ENCODE measurements around the gene KCNK13.

DNA sequence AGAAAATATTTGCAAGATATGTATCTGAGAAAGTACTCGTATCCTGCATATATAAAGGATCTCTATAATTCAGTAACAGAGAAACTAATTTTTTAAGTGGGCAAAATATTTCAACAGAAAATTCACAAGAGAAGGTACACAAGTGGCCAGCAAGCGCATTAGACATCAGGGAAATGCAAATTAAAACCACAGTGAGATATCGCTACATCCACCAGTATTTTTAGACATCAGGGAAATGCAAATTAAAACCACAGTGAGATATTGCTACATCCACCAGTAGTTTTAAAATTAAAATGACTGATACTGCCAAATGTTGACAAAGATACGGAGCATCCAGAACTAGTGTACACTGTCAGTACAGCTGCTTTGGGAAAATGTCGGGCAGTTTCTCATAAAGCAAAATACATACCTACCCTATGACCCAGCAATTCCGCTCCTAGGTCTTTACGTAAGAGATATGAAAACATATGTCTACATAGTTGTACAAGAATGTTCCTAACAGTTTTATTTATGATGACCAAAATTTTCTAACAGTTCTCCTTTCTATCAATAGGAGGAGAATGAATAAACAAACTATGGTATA is 2.8 kb upstream of the KCNK13 start:
- TF ChIP-seq, protein P1, sequence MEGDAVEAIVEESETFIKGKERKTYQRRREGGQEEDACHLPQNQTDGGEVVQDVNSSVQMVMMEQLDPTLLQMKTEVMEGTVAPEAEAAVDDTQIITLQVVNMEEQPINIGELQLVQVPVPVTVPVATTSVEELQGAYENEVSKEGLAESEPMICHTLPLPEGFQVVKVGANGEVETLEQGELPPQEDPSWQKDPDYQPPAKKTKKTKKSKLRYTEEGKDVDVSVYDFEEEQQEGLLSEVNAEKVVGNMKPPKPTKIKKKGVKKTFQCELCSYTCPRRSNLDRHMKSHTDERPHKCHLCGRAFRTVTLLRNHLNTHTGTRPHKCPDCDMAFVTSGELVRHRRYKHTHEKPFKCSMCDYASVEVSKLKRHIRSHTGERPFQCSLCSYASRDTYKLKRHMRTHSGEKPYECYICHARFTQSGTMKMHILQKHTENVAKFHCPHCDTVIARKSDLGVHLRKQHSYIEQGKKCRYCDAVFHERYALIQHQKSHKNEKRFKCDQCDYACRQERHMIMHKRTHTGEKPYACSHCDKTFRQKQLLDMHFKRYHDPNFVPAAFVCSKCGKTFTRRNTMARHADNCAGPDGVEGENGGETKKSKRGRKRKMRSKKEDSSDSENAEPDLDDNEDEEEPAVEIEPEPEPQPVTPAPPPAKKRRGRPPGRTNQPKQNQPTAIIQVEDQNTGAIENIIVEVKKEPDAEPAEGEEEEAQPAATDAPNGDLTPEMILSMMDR (IDR thresholded peaks at IDR 0.05), result no peak
- no peak for TF ChIP-seq POLR2A (IDR thresholded peaks at IDR 0.05)

Data from breast epithelium (tissue), 3 donors.